Cerebellar nuclear complex (tissue), 1 donor: Measurements from ENCODE around the gene WFDC10A.
"Not testable (repeated sequence)": the region's sequence is repeated elsewhere in the genome, so short reads cannot be mapped to it uniquely, and the experiment has no call there.

Experiments used
- DNase-seq, 2 experiments: peaks; one replicate each; lab custom pipeline; 2025; lab: John Stamatoyannopoulos, UW

The WFDC10A gene

GRCh38 chr20:45649312-45649863 lies 19.8 kb downstream of the WFDC10A start:
- DNase-seq, result no peak

DNA sequence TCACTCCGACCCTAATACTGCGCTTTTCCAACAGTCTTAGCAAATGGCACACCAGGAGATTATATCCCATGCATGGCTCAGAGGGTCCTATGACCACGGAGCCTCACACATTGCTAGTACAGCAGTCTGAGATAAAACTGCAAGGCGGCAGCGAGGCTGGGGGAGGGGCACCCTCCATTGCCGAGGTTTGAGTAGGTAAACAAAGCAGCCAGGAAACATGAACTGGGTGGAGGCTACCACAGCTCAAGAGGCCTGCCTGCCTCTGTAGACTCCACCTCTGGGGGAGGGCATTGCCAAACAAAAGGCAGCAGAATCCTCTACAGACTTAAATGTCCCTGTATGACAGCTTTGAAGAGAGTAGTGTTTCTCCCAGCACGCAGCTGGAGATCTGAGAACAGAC lies 22.2 kb downstream of the WFDC10A start:
- DNase-seq, result not testable (repeated sequence)

- DNase-seq, result not testable (repeated sequence)
These were observed 27.5 kb downstream of the WFDC10A start for GRCh38 chr20:45657038-45657437.

GRCh38 chr20:45670139-45670538 lies 40.6 kb downstream of the WFDC10A start, which contains the start of gene WFDC11:
TSS of gene WFDC11 (minus strand) at chr20:45670239. CDS start at chr20:45650600, 19,639 bp downstream.
- DNase-seq, result no peak

GRCh38 chr20:45672765-45673164 lies 43.2 kb downstream of the WFDC10A start:
- no peak for DNase-seq

GRCh38 chr20:45679650-45680049 lies 50.1 kb downstream of the WFDC10A start:
- DNase-seq, result no peak
